AG08395 (cell line): ENCODE results near the gene ANXA6.
A peak's percentile ranks its signal among the peaks of the same experiment; 100 is the strongest.

Source experiments
- DNase-seq: peaks from one replicate; pipeline ENCODE4 v3.0.0; 2012; ENCODE audit warnings: mixed read lengths, low spot score

The ANXA6 gene

DNA sequence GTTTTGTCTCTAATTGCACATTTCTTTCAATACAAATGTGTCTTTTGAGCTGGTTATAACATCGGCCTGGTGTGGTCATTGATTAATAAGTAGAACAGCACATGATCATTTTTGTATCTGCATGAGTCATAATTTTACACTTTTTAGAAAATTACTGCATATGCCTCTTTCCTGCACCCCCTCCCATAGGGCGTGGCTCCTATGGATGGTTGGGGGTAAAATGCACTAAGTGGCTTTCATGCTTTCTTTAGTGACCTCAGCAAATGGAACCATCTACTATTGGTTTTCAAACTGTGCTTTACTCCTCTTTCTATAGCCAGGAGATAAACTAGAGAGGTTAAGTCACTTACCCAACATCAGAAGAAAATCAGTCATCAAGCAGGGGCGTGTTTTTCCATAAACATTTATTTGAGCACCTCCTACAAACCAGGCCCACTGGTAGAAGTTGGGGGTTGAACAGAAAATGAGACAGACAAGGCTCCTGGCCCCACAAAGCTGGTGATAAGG lies 3.8 kb downstream of the ANXA6 start:
- no peak for DNase-seq

DNA sequence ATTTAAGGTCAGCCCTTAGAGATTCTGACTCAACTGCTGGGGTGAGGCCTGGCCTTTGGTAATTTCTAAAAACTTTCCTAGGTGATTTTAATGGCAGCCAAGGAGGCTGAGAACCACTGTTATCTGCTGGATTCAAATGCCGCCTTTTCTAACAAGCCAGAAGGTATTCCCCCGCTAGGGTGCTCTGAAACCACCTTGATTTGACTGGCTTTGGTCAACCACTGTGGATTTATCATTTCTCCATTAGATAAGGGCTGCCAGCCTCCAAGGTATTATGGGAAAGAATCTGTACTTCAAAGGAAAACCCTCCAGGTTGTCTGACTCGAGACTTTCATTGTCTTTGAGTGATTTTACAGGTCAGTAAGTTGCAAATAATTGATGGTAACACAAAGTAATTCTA lies 4.3 kb downstream of the ANXA6 start:
- DNase-seq = no peak

GRCh38 chr5:151151793-151152192 lies 5.8 kb downstream of the ANXA6 start:
- peak; percentile 52 for DNase-seq

DNA sequence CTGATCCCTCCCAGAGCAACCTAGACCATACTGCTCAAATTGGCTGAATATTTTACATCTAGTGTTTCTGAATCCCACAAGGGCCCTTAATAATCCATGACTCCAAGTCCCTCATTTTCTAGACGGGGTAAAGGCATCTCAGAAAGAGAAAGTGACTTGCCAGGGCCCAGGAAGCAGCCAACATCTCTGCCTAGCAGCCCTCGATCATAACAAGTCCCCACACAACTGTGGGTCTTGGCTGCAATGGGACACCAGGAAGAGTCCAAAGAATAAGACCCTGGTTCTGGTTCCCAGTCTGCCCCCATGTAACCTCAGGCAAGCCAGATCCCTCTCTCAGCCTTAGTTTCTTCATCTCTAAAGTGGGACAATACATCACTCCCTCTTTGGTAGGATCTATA lies 6.3 kb downstream of the ANXA6 start:
- DNase-seq = no peak

DNA sequence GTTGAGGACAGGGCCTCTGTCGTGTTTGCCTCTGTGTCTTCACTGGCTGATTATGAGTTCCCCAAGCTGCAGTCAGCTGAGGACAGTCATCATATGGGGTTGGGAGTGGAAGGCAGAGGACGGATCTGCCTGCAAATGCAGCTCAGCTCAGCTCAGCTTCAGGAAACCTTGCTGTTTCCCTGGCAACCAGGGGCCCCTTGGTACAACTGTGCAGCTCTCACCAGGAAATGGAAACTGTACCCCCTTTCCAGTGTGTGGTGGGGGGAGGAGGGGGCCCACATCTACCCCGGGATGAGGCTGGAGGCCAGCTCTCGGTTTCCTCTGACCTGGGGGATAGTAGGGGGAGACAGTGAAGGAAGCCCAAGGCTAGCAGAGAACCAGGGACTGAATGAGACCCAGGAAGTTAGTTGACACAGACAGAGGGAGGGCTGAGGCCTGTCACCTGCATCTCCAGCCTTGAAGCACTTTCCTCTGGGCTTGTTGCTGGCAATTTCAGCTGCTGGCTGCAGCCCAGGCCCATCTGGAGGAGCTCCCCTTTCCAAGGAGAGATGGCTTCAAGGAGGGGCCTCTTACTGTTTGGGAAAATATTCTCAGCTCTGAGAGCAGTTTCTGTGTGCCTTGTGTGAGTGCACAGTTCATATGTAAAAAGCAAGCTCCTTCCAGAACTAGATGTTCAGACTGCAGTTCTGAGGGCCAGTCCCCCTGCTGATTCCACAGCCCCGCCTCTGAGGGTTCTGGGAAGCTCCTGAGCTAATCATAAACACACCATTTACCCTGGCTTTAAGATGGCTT lies 6.9 kb downstream of the ANXA6 start:
- DNase-seq = no peak

- DNase-seq = no peak
Observed at GRCh38 chr5:151148583-151148982, 9.0 kb downstream of the ANXA6 start.

DNA sequence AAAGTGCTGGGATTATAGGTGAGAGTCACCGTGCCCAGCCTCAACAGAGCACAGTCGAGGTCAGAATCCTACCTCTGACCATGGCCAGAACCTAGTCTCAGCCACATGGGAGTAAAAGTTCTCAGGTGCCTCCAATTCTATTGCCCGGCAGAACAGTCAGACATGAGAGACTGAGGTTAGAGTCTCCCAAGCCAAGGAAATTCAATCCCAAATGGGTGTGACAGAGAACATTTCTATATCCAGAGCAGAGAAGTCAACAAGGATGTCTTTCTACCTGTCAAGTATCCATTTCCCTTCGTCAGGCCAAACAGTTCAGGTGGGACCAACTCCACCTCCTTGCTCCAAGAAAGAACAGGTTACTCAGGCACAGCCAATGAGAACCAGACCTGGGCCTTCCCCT lies 10.5 kb downstream of the ANXA6 start:
- DNase-seq = no peak

GRCh38 chr5:151146061-151146460 lies 11.5 kb downstream of the ANXA6 start:
- no peak for DNase-seq

DNA sequence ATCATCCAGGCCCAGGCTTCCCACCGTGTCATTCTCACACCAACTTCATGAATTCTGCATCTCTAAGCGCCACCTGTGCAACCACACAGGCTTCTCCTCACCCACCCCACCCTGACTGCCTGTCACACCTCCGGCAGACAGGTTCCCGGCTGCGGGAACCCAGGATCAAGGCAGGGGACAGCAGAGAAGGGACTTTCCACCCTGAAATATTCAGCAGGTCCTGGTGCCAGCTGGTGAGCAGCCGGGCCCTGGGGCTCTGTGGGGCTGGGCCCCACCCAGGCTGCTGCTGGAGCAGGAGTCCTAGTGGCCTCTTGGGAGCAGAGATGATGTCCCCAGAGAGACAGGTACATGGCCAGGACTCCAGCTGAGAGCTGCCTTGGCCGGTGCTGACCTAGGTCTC lies 12.7 kb downstream of the ANXA6 start:
- DNase-seq = no peak

- DNase-seq = no peak
Observed at GRCh38 chr5:151144275-151144674, 13.3 kb downstream of the ANXA6 start.

DNA sequence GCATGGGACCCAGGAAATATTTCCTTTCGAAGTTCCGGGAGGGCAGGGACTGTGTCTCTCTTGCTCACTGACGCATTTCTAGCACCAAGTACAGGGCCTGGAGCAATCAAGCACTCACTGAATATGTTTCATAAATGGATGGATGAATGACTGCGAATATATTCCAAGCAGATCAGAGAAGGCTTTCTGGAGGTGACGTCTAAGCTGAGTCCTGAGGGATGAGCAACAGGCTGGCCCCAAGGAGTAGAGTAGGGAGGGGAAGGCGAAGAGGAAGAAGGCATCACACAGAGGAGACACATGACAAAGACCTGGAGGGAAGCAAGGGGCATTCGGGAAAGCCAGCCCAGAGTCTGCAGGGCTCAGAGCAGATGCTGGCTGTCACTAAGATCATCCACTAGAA lies 13.9 kb downstream of the ANXA6 start:
- no peak for DNase-seq

GRCh38 chr5:151142933-151143332 lies 14.6 kb downstream of the ANXA6 start:
- no peak for DNase-seq

GRCh38 chr5:151141535-151141934 lies 16.0 kb downstream of the ANXA6 start:
- DNase-seq = no peak

DNA sequence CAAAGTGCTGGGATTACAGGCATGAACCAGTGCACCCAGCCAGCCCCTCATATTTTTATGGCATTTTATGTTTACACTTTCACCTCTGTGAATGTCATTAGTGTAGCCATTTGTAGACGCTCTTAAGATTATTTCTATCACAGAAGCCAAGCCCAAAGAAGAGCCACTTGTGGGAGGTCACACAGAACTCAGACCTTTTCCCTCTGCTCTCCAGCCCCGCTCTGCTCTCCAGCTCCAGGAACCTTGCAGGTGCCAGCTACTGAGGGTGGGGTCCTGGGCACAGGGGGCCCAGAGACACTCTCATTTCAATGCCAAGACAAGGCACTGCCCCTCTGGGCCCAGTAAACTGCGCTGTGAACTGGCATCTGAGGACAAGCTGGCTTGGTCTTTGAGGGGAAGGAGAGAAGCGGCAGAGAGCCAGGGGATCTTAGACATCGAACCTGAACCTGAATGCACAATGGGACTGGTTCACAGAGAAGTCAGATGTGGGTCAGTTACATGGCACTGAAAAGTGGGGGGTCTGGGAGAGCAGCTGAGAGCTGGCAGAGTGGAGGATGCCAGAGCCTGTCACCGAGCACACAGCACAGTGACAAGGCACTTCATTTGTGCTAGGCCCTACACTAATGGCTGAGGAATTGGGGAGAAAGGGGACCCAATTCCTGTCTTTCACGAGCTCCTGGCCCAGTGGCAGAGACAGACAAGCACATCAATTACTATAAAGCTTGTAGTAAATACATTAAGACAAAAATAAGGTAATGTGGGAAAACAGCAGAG lies 16.7 kb downstream of the ANXA6 start:
- no peak for DNase-seq

DNA sequence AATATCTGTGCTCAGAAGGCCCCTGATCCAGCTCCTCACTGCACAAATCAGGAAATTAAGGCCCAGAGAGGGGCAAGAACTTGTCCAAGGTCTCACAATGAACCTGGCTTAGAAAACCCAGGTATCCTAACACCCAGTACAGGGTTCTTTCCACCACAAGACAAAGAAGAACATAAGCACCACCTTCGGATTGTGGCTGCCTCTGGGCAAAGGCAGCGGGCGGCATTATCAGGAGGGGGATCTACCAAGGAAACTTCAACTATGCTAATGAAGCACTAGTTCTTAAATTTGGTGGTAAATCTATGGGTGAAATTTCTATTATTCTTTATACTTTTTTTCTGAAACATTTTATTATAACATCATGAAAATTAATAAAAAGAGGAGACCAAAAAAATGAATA lies 17.9 kb downstream of the ANXA6 start:
- DNase-seq = no peak

DNA sequence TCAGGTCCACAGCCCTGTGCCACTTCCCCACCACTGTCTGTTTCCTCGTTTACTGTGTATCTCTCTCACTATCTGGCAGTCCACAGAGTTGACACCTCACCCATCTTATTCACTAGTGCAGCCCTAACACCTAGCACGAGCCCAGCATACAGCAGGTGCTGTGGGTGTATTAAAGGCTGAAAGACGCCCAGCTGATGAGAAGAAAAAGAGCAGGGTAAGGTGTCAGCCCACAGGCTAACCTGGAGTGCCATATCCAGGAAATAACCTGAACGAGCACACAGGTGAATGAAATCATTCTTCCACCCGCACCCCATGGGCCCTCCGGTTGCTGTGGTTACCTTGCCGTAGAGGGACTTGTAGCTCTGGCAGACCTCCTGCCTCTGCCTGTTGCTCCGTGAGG lies 18.6 kb downstream of the ANXA6 start:
- DNase-seq = no peak

DNA sequence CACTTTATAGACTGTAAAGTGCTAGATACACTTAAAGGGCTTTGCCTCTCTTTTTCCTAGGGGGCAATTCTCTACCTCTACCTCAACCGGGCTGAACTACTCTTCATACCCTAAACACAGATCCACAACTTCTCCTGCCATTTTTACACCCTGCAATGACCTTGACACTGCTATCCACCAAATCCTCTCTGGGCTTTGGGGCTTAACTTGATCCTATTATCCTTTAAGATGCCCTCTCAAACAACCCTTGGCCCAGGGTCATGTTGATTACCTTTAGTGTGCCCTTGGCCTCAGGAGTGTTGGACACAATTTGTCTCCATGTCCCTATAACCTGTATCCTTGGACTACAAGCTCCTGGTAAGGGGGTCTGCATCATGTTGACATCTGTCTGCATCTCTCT lies 19.5 kb downstream of the ANXA6 start:
- DNase-seq = no peak

- no peak for DNase-seq
Observed at GRCh38 chr5:151137067-151137825, 20.3 kb downstream of the ANXA6 start.

- DNase-seq = no peak
Observed at GRCh38 chr5:151134228-151134627, 23.4 kb downstream of the ANXA6 start.

- no peak for DNase-seq
Observed at GRCh38 chr5:151132963-151133362, 24.6 kb downstream of the ANXA6 start.

DNA sequence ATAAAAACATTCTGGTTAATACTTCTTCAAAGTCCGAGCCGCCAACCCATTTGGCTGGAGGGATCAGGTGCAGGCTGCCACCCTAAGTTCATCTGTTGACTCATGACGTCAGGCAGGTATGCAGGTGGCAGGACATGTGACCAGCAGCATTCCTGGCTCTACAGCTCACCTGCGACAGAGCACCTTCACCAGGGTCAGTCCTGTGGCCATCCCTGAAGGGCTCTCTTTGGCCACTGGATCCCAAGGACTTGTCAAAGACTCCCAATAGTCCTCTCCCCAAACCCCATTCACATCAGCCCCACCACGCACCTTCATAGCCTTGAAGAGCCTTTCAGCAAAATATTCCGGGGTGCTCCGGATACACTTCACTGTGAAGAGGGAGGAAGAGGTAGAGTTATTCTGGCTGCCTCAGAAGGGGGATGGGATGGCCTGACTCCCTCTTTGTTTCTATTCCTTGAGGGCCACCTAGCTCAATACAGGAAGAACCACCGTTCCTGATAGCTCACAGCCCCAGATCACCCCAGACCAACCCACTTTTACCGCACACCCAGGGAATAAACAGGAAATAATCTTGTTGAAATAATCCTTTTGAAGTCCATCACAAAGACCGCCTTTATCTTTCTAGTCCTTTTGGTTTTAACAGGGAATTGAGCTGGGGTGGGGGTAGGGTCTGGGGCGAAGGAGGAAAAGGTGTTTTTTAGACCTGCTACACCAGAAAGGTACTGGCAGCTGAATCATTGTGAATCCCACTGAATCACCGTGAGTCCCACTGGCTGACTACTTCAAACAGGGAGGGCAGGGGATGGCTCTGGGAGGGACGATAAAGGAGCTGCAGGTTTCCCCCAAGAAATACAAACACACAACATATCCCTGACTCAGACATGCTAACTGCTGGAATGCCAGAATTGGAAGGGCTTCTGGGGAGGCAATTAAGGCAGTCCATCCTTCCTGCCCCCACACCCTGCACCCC lies 26.4 kb downstream of the ANXA6 start:
- DNase-seq = no peak
